Activated gamma-delta T cell treated with Interleukin-2 at 50 U/mL for 16 hours (primary cell): ENCODE measurements around the gene ZNF385A.
A peak's percentile ranks its signal among the peaks of the same experiment; 100 is the strongest.

Experiments used
- DNase-seq: peaks from one replicate; pipeline ENCODE4 v3.0.0-alpha.2; 2020

Gene ZNF385A

DNA sequence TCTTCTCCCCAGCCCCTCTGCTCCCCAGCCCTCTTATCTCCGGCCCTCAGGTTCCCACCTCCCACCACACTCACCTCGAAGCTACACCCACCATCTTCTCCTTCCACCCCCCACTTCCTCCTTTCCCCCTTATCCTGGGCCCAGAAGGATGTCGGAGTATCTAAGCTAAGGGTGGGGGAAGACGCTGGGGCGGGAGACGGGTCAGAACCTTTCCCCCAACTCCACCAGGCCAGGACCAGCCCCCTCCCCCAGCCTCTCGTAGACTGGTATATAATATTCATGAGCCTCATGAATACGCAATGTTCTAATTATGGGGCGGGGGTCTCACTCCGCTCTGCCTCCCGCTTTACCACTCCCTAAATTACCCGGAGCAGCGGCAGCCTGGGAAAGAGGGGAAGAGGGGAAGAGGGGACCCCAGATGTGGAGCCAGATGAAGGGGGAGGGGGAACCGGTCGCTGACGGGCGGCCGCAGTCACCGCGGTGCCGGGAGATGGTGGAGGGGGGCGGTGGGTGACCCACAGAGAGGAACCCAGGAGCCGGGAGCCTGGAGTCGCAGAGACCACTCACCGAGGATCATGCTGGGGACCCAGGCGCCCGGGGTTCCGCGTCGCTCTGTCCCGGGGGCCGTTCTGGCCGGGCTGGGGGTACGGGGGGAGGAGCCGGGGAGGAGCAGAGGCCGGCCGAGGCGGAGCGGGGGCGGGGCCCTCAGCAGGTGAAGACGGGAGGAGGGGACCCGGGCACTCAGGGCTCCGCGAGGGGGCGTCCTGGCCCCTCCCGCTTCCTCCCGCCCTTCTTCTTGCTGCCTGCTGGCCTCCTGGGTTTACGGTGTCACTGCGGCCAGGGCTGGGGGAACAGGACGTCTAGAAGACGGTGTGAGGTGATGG is 6.4 kb upstream of the ZNF385A start:
- peak; percentile 64 for DNase-seq

DNA sequence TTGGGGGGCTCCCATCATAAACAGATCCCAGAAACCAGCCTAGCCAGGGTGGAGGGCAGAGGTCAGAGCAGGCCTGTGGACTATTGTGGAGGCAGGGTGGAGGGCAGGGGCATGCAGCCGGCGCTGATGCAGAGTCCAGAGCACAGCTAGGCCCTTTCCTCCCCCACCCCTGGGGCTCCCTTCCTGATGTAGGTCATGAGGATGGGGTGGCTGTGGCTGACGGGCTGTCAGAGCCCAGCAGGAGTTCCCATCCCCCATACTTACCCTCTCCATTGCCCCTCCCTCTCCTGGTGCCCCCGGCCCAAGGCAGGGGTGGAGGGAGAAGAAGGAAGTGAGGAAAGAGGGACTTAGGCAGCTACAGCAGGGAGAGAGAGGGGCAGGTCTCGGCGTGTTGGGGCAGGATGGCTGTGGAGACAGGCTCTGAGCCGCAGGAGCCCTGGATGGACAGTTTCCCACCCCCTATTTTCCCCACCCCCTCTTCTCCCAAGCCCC is 5.7 kb upstream of the ZNF385A start:
- DNase-seq, result no peak

DNA sequence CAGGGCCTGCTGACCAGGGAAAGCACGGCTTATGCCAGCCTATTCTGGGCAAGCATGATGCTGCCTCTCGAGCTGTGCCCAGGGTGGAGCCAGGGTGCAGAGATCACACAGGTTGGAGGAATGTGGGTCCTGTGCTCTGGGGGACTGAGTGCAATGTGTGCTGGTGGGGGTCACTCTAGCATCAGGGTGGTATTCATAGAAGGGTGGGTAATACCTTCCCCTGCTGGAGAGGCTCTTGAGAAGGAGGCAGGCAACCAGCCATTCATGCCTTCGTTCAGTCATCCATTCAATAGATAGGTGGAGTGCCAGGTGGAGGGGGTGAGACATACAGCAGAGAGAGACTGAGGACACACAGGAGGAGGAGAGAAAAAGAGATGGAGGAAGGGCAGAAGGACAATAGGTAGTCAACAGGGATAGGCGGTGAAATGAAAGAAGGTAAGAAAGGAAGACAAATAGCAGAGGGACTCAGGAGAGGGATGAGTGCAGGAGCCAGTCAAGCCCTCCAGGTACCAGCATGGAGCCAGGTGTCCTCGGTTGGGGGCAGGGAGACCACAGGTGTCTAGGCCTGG is 5.2 kb upstream of the ZNF385A start:
- DNase-seq, result no peak

DNA sequence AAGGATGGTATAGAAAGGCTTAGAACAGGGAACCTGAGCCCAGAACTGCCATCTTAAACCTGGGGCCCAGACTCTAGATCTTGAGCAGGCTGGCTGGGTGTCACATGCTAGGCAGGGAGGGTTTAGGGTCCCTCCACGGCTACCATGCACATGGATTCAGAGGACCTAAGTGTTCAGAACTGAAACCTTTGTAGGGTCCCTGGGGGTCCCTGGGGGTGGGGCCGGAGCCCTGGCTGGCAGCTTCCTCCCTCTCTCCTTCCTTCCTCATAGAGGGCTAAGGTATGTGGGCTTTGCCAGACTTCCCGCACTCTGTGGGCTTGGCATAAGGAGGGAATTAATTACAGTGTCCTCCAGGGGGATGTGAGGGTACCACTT is 4.6 kb upstream of the ZNF385A start:
- no peak for DNase-seq

DNA sequence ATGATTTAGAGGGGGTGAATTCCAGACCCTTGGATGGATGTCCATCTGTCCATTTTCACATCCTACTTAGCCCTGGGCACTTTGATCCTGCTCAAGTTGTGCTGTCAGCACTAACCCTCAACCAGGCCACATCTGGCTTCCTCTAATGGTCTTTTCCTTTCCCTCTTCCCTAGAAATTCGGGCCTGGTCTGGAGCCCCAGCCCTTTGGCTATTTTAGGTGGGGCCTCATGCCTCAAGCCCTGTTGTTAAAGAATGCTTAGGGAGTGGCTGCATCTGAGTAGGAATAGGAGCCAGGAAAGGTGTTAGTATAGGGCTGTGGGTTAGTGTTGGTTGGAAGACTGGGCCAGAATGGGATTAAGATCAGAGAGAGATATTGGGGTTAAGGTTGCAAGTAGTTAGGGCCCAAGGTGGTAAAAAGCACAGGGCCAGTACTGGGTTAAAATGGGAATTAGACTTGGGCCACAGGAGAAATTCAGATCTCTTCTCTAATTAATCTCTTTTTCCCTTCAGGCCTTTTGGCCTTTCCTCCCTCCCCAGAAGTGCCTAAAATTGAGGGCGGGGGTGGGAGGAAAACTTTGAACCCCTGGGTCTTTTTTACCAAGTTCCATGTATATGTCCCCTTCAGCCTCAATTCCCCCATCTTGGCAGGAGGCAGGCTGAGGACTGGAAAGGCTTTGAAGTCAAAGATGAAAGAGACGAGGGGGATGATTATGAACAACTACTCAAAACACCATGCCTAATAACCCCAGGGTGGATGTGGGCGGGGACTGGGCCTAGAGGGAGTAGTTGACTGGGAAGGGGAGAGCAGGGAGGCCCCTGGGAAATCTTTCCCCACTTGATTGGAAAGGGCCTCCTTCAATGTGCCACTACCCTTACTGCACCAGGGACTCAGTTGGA is 4.0 kb upstream of the ZNF385A start:
- no peak for DNase-seq

DNA sequence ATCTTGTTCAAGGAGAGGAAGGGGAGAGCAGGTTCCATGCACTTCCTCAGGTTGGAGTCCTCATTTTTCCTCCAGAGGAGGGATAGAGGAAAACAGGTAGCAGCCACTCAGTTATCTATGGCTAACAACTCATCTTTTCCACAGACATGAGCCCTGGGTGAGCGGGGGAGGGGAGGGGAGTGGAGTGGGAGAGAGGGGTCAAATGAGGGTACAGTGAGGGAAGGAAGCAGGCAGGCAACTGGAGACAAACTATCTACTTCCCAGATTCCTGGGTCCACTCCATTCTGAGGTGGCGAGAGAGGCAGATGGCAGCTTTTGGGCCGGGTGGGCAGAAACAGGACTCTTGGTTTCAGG is 2.6 kb upstream of the ZNF385A start:
- DNase-seq, result no peak

DNA sequence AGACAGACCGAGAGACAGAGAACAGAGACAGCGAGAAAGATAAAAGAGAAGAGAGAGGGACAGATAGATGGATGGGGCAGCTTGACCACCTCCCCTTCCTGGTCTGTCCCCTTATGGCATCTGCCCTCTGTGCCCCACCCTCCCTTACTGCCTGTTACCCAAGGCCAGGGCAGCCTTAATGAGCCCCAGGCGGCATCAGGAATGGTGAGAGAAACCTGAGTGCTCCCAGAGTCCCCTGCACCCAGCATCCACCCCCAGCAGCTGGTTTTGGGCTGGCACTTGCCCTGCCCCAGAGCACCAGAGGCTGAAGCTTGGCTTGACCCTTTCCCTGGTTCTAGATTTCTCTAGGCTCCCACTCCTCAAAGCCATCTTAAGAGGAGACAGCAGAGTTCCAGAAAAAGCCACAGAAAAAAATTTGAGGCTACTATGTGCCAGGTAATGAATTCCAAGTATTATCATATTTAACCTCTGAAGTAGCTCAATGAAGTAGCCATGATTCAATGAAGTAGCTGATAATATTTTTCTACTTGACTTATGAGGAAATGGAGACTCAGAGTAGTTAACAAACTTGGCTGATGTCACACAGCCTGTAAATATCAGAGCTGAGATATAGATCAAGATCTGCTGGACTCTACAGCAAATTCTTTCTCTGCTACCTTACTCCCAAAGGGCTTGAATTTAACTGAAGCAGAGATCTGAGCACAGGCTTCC is 2.0 kb upstream of the ZNF385A start:
- DNase-seq, result no peak

DNA sequence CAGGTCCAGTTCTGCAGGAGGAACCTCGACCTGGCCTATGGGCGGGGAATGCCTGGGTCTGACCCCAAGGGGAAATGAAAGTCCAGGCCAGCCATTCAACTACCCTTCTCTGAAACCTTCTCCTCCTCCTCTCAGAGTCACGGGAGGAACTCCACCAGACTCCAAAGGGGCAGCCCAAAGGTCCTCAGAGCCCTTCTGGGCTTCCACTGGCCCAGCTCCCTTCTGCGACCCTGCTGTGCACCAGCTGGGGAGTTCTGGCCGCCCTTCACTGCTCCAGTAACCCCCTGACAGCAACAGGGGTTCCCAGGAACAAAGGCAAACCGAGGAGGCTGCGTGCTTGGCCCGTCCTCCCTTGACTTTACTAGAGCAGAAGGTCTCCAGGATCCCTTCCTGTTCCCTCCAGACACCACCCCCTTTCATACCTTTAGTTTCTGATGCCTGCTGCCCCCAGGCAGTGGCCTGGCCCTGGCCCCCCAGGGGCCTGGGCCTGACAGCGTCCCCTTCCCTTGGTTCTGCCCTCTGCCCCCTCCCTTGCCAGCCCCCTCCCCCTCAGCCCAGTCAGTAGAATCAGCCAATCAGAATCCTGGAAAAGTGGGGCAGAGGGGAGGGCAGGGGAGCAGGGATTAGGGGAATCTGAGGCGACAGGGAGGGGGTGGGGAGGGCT is 850 bp upstream of the ZNF385A start:
- DNase-seq, result no peak

DNA sequence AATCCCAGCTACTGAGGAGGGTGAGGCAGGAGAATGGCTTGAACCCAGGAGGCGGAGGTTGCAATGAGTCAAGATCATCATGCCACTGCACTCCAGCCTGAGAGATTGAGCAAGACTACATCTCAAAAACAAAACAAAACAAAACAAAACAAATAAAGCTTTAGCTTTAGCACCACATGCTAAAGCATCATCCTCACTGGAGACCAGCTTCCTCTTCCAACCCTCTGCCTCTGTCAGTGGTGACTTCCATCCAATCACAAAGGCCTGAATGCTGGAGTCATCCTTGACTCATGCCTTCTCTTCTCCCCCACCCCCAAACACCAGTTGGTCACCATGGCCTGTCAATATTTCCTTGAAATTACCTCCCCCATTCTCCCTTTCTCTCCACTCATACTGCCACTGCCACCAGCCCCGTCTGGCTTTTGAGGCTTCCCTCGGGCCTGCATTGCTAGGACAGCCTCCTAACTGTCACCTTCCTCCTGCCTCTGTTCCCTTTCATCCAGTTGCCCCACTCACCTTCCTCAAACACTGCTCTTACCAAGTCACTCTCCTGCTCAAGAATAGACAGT is 1.4 kb downstream of the ZNF385A start:
- DNase-seq, result no peak

DNA sequence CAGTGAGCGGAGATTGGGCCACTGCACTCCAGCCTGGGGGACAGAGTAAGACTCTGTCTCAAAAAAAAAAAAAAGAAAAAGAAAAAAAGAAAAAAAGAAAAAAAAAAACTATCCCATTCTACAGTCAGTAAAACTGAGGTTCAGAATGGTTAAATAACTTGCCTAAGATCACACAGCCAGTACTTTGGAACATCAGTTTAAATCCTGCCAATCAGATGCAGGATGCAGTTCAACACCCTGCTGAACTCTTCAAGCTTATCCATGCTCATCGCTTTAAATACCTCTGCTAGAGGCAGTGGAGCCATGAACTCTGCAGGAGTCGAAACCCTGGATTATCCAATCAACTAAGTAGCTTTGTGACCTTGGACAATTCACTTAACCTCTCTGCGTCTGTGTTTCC is 3.4 kb downstream of the ZNF385A start:
- DNase-seq, result no peak

DNA sequence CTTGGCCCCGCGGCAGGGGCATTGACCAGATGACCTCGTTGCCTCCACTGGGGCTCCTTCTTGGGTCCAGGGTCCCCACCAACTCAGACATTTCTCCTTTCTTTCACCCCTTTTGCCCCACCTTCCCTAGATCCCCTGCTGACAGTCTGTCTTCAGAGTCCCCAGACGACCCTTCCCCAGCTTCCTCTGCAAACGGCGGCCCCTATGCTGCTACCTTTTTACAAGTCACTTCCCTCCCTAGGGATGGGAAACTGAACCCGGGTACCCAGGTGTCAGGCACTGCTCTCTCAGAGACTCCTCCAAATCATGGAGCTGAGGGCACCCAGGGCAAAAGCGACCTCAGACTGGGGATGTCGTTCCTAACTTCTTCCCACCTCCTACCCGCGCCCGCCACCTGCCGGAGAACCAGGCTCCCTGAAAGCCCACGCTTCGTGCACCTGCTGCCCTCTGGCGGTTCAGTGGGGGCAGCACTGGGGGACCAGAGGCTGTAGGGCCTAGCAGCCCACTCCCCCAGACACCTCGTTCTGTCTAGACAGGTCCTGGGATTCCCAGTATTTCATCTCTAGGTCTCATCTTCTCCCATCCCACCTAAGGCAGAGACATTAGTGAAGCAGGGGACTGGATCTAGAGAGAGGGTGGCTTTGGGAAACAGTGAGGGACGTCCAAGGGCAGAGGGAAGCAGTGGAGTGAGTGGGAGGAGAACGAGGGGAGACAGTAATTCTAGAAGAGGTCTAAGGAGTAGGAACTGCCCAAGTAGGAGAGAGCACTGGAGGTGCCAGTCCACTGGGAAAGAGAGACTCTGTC is 4.9 kb downstream of the ZNF385A start:
- peak; percentile 88 for DNase-seq

DNA sequence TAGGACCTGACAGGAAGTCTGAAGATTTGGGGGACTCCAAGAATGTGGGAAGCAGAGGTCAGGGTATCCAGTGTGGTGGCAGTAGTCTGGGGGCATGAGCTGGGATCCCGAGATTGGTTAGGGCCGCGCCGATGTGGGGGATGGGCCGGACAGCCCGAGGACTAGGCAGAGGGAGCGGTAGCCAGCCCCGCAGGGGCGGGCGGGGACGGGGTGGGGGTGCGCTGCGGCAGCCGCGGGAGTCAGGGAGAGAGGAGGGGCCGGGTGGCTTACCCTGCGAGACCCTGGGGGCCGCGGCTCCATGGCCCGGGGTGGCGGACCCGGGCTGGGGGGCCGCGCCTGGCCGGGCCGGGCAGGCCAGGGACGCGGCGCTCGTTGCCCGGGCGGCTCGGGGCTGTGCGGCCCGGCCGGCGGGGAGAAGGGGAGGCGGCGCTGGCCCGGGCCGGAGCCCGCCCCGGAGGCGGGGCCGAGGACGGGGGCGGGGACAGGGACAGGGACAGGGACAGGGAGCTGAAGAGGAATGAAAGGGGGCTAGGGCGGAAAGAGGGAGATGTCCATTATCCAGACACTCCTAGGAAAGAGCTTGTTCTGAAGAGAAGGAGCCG is 5.6 kb downstream of the ZNF385A start:
- no peak for DNase-seq

DNA sequence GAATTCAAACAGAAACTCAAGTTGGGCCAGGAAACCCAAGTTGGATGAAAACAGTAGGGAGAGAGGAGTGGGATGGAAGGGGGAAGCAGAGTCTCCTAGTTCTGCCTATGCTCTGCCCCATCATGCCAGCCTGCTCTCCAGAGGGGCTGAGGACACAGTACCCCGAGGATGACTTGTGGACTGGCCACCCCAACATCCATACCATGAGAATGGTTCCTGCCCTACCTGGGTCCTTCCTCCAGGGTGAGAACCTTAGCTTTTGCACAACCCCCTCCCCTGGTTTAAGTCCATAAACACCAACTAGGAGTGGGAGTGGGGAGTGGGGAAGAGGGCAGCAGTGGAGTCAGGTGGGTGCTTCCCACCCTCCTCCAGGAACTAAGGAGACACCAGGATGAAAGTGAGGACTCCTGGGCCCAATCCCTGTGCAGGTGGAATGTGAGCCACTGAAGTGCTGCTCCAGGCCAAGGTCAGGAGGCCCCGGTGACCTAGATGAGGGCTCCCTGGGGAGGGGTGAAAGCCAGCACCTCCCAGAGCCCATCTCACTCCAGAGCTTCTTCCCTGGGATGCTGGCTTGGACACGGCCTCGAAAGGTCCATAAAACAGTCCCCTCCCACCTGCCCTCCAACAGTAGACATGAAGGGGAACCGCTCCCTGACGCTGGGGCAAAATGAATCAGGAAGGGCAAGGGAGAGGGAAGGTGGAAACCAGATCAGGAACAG is 6.6 kb downstream of the ZNF385A start:
- DNase-seq, result no peak

DNA sequence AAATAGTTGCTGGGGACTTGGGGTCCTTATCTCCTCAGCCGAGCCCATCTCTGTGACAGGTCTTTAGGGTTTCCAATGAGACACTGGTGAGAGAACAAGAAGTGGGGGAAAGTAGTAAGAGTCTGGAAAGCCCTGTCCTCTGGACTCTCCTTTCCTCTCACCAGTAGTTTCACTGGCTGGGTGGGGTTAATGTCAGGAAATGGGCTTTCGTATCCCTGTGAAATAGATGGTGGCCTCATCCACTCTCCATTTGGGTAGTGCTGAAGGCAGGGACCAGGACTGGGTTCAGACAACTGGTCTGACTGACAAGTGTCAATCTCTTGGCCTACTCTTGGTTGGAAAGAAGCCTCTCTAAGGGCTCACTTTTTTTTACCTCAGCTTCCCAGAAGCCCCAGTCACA is 7.5 kb downstream of the ZNF385A start:
- DNase-seq, result no peak

DNA sequence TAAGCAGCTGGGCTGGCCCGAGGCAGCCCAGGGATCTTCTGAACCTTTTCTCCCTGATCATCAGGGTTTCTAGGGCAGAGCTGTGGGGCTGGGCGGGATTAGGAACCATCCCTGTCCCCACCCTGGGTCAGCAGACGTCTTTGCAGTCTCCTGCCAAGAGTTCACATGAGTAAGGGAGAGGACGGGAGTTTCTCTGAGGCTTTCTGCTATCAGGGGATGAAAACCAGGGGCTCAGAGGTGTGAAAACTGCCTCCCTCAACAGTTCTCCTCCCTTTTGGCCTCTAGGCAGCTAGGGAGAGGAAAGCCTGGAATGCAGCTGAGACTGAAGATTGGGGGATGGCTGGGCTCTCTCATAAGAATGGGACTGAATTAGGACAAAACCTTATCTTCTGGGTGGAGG is 7.9 kb downstream of the ZNF385A start:
- no peak for DNase-seq

DNA sequence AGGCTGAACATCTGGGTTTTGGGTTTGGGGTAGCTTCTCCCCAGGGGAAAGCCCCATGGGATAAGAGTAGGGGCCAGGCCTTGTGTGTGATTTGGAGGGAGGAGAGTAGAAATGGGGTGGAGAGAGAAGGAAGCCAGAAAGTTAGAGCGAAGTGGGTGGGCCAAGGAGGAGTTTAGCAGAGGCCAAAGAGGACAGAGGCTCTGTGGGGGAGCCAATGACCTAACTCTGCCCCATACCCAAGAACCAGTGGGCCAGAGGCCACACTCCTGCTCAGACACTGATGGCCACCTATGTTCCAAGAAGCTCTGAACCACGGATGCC is 9.3 kb downstream of the ZNF385A start:
- no peak for DNase-seq

DNA sequence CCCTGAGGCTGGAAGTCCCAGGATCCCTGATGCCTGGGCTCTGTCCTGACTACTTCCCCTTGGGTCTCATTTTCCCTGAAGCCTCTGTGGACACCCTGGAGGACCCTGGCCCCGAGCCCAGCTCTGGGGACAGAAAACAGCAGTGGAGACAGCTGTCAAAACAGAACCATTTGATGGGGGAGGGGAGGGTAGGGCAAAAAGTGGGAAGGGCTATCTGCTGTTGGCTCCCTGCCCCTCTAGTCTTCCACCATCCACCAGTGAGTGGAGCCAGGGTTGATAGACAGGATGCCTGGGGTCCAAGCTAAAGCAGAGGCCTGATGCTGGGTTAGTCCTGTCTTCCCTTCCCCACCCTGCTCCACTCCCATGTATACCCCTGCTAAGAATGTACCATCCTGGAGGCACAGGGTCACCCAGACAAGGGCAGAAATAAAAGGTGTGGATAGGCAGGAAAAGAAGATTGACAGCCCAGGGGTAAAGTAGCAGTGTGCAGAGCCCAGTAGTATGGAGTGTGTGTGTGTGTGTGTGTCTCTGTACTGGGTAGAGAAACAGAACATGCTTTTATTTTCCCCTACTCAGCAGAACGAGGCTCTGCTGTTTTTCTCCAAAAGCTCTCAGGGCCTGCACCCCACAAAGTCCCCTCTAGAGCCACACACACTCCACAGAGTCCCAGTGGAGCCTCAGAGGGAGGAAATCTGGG is 9.8 kb downstream of the ZNF385A start:
- no peak for DNase-seq

DNA sequence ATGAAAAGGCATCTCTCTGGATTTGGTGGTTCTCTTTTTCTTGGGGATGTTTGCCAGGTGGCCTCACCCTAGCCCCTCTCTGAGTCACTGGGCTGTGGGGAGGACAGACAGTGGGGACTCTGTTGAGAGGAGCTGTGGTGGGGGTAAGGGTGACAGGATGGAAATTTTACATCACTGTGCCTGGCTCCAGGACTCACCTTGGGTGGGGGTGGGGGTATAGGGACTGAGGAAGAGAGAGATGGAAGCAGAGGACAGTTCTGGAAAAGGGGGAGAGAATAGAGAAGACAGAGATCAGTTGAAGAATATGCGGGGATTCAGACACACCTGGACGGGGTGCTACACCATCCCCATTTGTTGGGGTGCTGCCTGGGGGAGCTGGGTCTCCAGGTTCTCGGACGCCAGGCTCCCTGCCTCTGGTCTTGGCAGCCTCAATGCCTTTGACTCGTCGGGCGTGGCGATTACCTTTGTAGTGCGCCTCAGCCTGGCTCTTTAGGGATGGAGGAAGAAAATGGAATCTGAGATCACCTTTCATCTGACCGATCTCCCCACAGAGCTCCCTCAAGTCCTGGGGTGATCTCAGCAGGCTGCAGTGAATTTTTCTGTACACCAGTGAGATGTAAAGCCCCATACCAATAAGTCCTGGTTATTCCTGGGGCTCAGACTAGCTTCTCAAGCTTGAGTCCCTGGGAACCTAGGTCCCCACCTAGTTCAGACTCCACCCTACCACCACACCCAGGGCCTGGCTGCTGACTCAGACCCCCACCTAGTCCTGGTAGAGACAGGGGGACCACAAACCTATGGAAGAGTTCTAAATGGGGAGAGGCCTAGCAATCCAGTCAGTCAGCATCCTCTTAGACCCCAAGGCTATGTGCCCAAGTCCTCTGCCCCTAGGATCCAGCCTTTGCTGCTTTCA is 10.6 kb downstream of the ZNF385A start:
- no peak for DNase-seq
